ENCODE results near the gene PODXL.
"Not testable (repeated sequence)": the region's sequence is repeated elsewhere in the genome, so short reads cannot be mapped to it uniquely, and the experiment has no call there.

Gene PODXL

DNA sequence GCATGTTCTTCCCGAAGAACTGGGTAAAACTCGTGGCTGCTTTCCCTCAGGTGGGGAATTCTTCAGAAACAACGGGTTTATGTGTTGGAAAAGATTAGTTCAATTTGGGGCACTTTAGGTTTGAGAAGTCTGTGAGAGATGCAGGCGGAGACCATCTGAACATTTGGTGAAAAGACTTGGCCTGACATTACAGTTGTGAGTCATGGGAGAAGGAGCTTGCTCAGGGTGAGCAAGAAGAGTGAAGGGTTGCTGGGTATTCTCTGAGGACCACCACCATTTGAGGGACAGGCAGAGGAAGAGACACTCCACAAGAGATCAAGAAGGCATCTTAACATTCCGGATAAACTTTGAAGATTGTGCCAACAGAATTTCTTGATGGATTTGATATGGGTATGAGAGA lies 88.6 kb downstream of the PODXL start:
- peak overlapping the region; percentile 63 for H3K27ac ChIP-seq
- H3K4me3 ChIP-seq (ENCODE audit: low read depth, low read length): no peak overlapping the region
- DNase-seq: no peak
- H3K27me3 ChIP-seq (ENCODE audit: insufficient read depth, low read depth, severe bottlenecking): no peaks in the 10 kb centered on the region
- no peaks in the 10 kb centered on the region for H3K9me3 ChIP-seq (ENCODE audit: severe bottlenecking)
- TF ChIP-seq, protein P1, sequence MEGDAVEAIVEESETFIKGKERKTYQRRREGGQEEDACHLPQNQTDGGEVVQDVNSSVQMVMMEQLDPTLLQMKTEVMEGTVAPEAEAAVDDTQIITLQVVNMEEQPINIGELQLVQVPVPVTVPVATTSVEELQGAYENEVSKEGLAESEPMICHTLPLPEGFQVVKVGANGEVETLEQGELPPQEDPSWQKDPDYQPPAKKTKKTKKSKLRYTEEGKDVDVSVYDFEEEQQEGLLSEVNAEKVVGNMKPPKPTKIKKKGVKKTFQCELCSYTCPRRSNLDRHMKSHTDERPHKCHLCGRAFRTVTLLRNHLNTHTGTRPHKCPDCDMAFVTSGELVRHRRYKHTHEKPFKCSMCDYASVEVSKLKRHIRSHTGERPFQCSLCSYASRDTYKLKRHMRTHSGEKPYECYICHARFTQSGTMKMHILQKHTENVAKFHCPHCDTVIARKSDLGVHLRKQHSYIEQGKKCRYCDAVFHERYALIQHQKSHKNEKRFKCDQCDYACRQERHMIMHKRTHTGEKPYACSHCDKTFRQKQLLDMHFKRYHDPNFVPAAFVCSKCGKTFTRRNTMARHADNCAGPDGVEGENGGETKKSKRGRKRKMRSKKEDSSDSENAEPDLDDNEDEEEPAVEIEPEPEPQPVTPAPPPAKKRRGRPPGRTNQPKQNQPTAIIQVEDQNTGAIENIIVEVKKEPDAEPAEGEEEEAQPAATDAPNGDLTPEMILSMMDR (IDR thresholded peaks at IDR 0.05; ENCODE audit: low read depth, low read length): no peak
- H3K36me3 ChIP-seq: peaks cover 41% of the 10 kb centered on the region

DNA sequence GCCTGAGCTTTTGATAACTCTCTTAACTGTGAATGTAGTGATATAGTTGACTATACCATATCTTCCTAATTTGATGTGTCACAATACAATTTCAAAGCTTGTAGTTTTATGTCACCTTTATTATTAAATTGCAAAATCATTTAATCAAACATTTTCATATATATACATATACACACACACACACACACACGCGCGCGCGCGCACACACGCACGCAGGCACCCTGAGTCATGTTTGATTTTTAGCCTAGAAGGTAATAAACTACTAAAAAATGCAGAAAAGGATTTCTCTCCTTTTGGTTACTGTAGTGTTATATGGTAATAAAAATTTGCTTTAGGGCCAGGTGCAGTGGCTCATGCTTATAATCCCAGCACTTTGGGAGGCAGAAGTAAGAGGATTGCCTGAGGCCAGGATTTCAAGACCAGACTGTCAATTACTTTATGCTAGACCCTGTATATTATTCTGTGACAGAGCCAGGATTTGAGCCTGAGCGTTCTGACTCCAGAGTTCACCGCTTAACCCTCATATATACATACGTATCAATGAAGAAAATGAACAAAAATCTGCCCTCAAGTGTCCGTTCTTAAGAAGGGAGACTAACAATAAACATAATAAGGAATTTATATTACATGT lies 89.6 kb downstream of the PODXL start:
- Histone ChIP-seq H3K27me3 (ENCODE audit: insufficient read depth, low read depth, severe bottlenecking) (no peaks in the 10 kb centered on the region), H3K4me3 (ENCODE audit: low read depth, low read length) (no peak overlapping the region), H3K27ac (peak overlapping the region; percentile 63), H3K36me3 (peaks cover 41% of the 10 kb centered on the region), H3K9me3 (ENCODE audit: severe bottlenecking) (no peaks in the 10 kb centered on the region)
- TF ChIP-seq, protein P1 (IDR thresholded peaks at IDR 0.05; ENCODE audit: low read depth, low read length): no peak
- DNase-seq: peak; percentile 56

DNA sequence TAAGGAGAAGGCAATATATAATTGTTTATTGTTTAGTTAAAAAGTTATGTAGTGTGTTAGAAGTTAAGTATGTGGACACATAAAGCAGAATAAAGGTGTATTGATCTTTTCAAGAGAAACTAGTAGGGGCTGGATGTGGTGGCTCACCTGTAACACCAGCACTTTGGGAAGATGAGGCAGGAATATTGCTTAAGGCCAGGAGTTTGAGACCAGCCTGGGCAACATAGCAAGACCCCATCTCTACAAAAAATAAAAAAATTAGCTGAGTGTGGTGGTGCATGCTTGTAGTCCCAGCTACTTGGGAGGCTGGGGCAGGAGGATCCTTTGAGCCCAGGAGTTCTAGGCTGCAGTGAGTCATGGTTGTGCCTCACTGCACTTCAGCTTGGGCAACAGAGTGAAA lies 93.7 kb downstream of the PODXL start:
- not testable (repeated sequence) for H3K4me3 ChIP-seq (ENCODE audit: low read depth, low read length); H3K9me3 ChIP-seq (ENCODE audit: severe bottlenecking); DNase-seq; H3K27ac ChIP-seq; H3K27me3 ChIP-seq (ENCODE audit: insufficient read depth, low read depth, severe bottlenecking)
- H3K36me3 ChIP-seq: peaks cover 23% of the 10 kb centered on the region

DNA sequence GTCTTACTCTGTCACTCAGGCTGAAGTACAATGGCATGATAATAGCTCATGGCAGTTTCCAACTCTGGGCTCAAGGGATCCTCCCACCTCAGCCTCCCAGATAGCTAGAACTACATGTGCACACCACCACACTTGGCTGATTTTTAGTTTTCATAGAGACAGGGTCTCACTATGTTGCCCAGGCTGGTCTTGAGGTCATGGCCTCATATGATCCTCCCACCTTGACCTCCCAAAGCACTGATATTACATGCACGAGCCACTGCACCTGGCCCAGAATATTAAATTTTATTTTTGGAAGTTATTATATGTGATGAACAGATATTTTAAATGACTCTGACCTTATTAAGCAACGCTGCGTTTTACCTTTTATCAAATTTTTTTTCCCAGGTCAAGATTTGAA lies 94.4 kb downstream of the PODXL start:
- no peak for DNase-seq
- TF ChIP-seq, protein P1 (IDR thresholded peaks at IDR 0.05; ENCODE audit: low read depth, low read length): no peak
- H3K36me3 ChIP-seq: peaks cover 23% of the 10 kb centered on the region
- H3K27ac ChIP-seq: no peak overlapping the region
- no peak overlapping the region for H3K4me3 ChIP-seq (ENCODE audit: low read depth, low read length)
- H3K27me3 ChIP-seq (ENCODE audit: insufficient read depth, low read depth, severe bottlenecking): no peaks in the 10 kb centered on the region
- H3K9me3 ChIP-seq (ENCODE audit: severe bottlenecking): no peaks in the 10 kb centered on the region

DNA sequence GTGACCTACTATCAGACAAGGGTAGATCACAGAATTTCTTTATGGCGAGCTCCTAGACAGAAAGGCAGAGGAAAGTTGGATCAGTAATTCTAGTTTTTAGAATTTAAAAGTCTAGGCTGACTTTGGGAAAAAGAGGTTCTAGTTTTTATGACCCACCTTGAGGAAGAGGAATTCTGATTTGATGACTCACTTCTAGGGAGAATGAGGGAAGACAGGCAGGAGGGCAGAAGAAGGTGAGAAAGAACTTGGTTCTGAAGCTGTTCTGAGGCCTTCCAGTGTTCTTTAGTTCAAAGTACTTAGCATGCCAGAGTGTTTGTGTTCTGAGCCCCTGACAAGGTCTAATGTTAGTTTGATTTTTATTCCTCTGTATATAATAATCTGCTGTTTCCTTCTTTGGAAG lies 97.2 kb downstream of the PODXL start:
- DNase-seq: no peak
- Histone ChIP-seq H3K9me3 (ENCODE audit: severe bottlenecking) (no peaks in the 10 kb centered on the region), H3K27ac (no peak overlapping the region), H3K27me3 (ENCODE audit: insufficient read depth, low read depth, severe bottlenecking) (no peaks in the 10 kb centered on the region), H3K4me3 (ENCODE audit: low read depth, low read length) (no peak overlapping the region), H3K36me3 (peaks cover 11% of the 10 kb centered on the region)
- TF ChIP-seq, protein P1 (IDR thresholded peaks at IDR 0.05; ENCODE audit: low read depth, low read length): no peak

DNA sequence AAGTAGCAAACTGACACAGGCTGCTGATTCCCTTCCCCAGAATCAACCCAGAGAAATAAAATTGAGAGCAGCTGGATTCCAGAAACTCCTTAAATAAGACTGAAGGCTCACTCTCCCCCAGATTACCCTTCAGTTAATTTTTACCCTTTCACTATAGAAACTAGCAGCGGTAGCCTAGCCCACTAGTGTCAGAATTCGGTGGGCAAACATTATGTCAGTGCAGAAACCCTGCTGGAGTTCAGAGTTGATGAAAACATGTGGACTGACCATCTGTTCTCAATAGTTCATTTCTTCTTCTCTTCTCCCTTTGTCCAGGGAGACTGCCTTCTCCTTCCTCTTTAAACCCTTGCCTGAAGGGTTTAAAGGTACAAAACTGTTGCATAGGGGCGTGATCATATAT lies 100.1 kb downstream of the PODXL start:
- Histone ChIP-seq H3K4me3 (ENCODE audit: low read depth, low read length) (no peak overlapping the region), H3K36me3 (no peaks in the 10 kb centered on the region; the same call in none of the 2 replicates), H3K27me3 (ENCODE audit: insufficient read depth, low read depth, severe bottlenecking) (no peaks in the 10 kb centered on the region), H3K27ac (no peak overlapping the region), H3K9me3 (ENCODE audit: severe bottlenecking) (no peaks in the 10 kb centered on the region)
- no peak for DNase-seq
- TF ChIP-seq, protein P1 (IDR thresholded peaks at IDR 0.05; ENCODE audit: low read depth, low read length): no peak

Measured in WERI-Rb-1 (cell line).